GM18867 (cell line): ENCODE results near the gene FGF2.
"Not testable (repeated sequence)": the region's sequence is repeated elsewhere in the genome, so short reads cannot be mapped to it uniquely, and the experiment has no call there.

ENCODE experiments used
- ATAC-seq: cut with Tn5 transposase; IDR thresholded peaks from one replicate; pipeline ENCODE4 v1.9.1; 2021; ENCODE audit warnings: mild to moderate bottlenecking, moderate library complexity; ENCODE audit not compliant: unreplicated experiment

Gene FGF2

DNA sequence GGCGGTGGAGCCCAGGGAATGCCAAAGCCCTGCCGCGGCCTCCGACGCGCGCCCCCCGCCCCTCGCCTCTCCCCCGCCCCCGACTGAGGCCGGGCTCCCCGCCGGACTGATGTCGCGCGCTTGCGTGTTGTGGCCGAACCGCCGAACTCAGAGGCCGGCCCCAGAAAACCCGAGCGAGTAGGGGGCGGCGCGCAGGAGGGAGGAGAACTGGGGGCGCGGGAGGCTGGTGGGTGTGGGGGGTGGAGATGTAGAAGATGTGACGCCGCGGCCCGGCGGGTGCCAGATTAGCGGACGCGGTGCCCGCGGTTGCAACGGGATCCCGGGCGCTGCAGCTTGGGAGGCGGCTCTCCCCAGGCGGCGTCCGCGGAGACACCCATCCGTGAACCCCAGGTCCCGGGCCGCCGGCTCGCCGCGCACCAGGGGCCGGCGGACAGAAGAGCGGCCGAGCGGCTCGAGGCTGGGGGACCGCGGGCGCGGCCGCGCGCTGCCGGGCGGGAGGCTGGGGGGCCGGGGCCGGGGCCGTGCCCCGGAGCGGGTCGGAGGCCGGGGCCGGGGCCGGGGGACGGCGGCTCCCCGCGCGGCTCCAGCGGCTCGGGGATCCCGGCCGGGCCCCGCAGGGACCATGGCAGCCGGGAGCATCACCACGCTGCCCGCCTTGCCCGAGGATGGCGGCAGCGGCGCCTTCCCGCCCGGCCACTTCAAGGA, at the start of gene FGF2:
FGF2 (plus strand) TSS at position 279 of the 705 bp plus-strand sequence; CDS start at position 623, 344 bp downstream.
- peak; percentile 33 for ATAC-seq

GRCh38 chr4:122776916-122777315, 49.7 kb upstream of the FGF2 start:
- no peak for ATAC-seq

DNA sequence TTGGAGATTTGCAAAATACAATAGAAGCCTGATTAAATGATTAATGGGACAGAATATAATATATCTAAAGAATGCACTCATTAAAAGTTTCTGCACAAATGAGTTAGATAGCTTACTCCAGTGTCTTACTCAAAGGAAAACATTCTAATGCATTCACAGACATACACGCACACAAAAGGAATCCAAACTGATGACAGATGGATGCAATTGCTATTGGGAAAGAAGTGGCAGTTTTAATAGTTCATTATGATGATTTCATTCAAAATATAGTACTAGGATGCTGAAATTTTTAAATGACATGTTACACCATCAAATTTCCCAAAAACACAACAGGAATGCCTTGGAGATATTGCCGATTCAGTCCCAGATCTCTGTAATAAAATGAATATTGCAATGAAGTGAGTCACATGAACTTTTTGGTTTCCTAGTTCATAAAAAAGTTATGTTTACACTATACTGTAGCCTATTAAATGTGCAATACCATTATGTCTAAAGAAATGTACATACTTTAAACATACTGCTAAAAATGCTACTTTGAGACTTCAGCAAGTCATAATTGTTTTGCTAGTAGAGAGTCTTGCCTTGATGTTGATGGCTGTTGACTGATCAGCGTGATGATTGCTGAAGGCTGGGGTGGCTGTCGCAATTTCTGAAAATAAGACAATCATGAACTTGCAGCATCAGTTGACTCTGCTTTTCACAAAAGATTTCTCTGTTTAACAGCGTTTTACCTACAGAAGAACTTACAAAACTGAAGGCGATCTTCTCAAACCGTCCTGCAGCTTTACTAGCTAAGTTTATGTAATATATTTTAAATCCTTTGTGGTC, 48.6 kb upstream of the FGF2 start:
- ATAC-seq = no peak

- ATAC-seq = no peak
Observed at GRCh38 chr4:122781486-122781885, 45.1 kb upstream of the FGF2 start.

- ATAC-seq = no peak
Observed at GRCh38 chr4:122783301-122784215, 43.1 kb upstream of the FGF2 start.

GRCh38 chr4:122784261-122784660, 42.4 kb upstream of the FGF2 start:
- no peak for ATAC-seq

DNA sequence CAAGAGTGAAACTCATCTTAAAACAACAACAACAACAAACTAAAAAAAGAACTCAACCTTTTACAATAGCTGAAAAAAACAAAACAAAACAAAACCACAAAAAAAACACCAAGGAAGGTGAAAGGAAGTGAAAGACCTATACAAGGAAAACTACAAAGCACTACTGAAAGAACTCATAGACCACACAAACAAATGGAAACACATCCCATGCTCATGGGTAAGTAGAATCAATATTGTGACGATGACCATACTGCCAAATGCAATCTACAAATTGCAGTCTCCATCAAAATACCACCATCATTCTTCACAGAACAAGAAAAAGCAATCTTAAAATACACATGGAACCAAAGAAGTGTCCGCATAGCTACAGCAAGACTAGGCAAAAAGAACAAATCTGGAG, 41.5 kb upstream of the FGF2 start:
- no peak for ATAC-seq

GRCh38 chr4:122786296-122786695, 40.3 kb upstream of the FGF2 start:
- ATAC-seq = not testable (repeated sequence)

DNA sequence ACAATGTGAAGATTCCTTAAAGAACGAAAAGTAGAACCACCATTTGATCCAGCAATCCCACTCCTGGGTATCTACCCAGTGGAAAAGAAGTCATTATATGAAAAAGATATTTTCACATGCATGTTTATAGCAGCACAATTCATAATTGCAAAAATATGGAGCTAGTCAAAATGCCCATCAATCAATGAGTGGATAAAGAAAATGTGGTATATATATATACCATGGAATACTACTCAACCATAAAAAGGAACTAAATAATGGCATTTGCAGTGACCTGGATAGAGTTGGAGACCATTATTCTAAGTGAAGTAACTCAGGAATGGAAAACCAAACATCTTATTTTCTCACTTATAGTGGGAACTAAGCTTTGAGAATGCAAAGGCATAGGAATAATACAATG, 39.7 kb upstream of the FGF2 start:
- ATAC-seq = not testable (repeated sequence)

GRCh38 chr4:122787940-122788339, 38.7 kb upstream of the FGF2 start:
- ATAC-seq = no peak

DNA sequence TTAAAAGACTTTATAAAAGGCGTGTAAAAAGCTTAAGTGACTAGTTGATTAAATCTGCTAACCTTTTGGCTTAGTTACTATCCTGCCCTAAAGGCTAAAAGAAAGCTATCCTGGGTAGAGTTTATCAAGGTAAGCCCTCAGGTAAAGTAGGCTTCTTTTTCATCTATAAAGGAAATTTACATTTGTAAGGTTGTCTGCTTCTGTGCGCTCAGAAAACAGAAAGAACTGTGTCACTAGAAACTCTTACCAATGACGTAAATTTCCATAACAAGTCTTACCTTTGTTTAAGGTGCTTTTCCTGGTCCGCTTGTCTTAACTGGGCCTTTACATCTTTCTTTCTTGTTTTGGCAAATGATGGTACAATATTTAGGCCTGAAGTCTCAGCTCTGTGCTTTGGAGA, 37.7 kb upstream of the FGF2 start:
- no peak for ATAC-seq

- ATAC-seq = no peak
Observed at GRCh38 chr4:122793811-122794210, 32.8 kb upstream of the FGF2 start.

GRCh38 chr4:122796801-122797404, 29.7 kb upstream of the FGF2 start:
- no peak for ATAC-seq

DNA sequence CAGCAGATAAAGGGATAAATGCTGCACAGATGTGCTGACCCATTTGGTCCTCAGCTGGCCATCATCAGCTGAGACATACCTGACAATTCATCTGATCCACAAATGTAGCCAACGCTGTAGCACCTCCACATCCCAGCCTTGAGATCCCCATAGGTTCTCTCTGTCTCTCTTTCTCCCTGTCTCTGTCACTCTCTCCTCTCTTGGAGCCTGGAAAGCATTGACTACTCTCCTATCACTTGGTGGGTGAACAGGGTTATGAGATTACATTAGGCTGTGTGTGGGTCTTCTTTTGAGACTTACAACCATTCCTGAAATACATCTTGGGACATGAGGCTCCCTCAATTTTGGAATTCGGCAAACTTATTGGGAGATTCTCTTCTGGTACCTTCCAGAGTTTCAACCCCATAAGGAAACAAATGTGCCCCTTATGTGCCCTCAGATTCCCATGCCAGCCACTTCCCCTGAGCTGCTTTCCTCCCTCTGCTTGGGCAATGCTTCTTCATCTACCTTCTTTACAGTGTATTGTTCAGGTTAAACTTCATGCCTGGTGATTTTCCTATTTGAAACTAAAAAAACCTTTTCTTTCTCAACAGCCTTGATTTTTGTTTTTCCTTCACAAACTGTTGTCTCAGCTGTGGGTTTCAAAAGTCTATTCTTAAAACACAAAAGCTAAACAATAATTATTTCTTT, 29.1 kb upstream of the FGF2 start:
- no peak for ATAC-seq

DNA sequence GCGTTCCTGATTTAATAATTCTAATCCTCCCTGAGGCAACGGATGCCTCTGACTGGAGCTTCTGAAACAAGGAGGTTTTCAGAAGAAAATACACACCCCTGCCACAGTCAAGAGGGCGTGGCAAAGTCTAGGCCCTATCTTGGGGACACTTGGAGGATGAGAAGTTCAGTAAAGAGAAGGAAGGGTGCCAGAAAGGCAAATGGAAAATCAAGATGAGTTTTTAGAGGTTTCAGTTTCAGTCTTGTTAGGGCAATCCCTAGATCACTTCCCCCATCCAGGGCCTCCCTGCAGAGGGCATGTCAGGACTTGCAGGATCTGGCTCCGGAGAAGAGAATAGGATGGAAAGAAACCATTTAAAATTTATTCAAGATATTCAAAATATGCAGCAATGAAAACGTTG, 28.5 kb upstream of the FGF2 start:
- ATAC-seq = peak; percentile 59

- ATAC-seq = no peak
Observed at GRCh38 chr4:122798917-122799316, 27.7 kb upstream of the FGF2 start.

DNA sequence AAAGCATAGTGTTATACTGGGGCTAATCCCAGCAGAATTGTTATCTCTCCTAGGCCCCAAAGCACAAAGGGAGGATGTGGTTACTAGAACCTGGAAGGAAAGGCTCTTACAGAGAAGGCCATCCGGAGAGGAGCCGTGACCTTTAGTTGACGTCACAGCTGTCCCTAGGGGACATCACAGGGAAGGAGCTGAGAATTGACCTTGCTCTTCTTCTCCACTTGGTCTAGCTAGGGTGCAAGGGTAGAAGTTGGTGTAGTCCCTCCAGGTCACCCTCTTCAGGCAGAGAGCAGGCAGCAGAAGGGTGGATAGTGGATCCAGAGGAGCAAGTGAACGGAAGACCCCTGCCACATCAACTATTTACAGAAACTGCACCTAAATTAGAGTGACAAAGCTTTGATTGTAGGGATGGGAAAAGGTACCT, 22.8 kb upstream of the FGF2 start:
- no peak for ATAC-seq

DNA sequence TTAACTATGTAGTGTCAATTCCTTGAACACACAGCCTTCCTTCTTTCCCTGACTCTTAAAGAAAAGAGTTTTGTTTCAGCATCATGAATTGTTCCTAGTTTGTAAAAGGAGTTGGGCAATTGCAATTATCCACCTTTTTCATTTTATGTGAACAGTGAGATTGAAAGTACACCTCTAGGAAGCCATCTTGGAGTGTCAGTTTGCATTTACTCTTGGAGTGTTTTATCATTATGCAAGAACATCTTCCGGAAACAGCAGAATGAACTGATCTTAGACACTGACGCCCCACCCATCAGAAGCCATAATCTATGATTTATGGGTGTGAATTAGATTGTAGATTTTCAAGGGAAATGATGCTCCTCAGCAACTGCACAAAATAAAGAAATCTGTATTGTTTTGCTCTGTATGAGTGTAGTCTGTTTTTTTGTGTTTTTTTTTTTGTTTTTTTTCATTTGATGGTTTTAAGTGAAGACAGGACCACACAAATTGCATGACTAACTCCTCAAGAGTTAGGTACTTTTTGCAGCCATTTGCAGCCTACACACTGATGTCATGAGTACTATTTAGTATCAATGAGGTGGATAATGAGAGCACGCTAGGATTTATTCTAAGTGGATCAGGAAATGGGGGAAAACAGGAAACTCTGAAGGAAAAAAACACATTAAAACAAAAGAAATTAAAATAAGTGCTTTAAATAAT, 19.5 kb upstream of the FGF2 start:
- ATAC-seq = no peak

GRCh38 chr4:122810669-122811068, 16.0 kb upstream of the FGF2 start:
- no peak for ATAC-seq

DNA sequence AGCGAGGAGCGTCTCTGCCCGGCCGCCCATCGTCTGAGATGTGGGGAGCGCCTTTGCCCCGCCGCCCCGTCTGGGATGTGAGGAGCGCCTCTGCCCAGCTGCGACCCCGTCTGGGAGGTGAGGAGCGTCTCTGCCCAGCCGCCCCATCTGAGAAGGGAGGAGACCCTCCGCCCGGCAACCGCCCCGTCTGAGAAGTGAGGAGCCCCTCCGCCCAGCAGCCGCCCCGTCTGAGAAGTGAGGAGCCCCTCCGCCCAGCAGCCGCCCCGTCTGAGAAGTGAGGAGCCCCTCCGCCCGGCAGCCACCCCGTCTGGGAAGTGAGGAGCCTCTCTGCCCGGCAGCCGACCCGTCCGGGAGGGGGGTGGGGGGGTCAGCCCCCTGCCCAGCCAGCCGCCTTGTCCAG, 14.8 kb upstream of the FGF2 start:
- not testable (repeated sequence) for ATAC-seq
